GM06990 (cell line): ENCODE results near the gene TTC28.
"Not testable (repeated sequence)": the region's sequence is repeated elsewhere in the genome, so short reads cannot be mapped to it uniquely, and the experiment has no call there.

Source experiments
- DNase-seq: peaks from one replicate; pipeline ENCODE4 v3.0.0-alpha.2; 2011; ENCODE audit not compliant: insufficient read length; ENCODE audit errors: extremely low read depth
- H3K27me3 ChIP-seq: replicated peaks from 2 replicates; pipeline ENCODE4 v1.6.0; 2011; ENCODE audit warnings: low read length; ENCODE audit not compliant: control insufficient read depth, insufficient read depth
- H3K36me3 ChIP-seq: 2 replicates; pipeline ENCODE4 v1.5.1; 2011; ENCODE audit warnings: low read length; ENCODE audit not compliant: control insufficient read depth, insufficient read depth
- H3K4me3 ChIP-seq: replicated peaks from 2 replicates; pipeline ENCODE4 v1.5.1; 2011; ENCODE audit warnings: low read depth, mild to moderate bottlenecking, control low read depth, low read length
- CTCF ChIP-seq: IDR thresholded peaks from 2 replicates; pipeline ENCODE4 v1.5.1; 2011; ENCODE audit warnings: low read length, control low read depth, mild to moderate bottlenecking, inconsistent platforms; ENCODE audit not compliant: insufficient read depth, poor library complexity, severe bottlenecking

TTC28 gene

DNA sequence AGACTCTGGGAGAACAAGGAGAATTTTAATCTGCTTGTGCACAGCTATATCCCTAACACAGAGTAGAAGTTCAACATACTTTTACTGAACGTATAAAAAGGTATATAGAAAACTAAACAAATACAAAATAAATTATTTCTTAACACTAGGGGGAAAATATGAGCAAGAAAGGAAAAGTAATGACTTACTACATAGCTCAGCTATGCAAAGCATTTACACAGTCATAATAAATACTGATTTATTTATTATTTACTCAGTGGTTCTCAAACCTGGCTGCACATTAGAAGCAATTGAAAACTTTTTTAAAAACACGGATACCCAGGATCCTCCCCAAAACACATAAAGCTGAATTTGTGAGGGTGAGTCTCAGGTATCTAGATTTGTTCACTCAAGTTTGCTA lies 182.5 kb downstream of the TTC28 start:
- TF ChIP-seq CTCF: no peak
- H3K27me3 ChIP-seq: no peaks in the 10 kb centered on the region; the same call in 1 of the 2 replicates
- H3K36me3 ChIP-seq: no peaks in the 10 kb centered on the region
- no peak for DNase-seq
- H3K4me3 ChIP-seq: no peak overlapping the region

DNA sequence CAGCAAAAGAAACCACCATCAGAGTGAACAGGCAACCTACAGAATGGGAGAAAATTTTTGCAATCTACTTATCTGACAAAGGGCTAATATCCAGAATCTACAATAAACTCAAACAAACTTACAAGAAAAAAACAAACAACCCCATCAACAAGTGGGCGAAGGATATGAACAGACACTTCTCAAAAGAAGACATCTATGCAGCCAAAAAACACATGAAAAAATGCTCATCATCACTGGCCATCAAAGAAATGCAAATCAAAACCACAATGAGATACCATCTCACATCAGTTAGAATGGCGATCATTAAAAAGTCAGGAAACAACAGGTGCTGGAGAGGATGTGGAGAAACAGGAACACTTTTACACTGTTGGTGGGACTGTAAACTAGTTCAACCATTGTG lies 188.4 kb downstream of the TTC28 start:
- H3K4me3 ChIP-seq, DNase-seq, H3K27me3 ChIP-seq, H3K36me3 ChIP-seq: not testable (repeated sequence)

GRCh38 chr22:28488825-28489224 lies 190.8 kb downstream of the TTC28 start:
- Histone ChIP-seq H3K4me3 (no peak overlapping the region), H3K36me3 (no peaks in the 10 kb centered on the region), H3K27me3 (no peaks in the 10 kb centered on the region)
- no peak for TF ChIP-seq CTCF
- DNase-seq: no peak

GRCh38 chr22:28484662-28485061 lies 195.0 kb downstream of the TTC28 start:
- H3K27me3 ChIP-seq: no peaks in the 10 kb centered on the region
- no peaks in the 10 kb centered on the region for H3K36me3 ChIP-seq

GRCh38 chr22:28481725-28482124 lies 197.9 kb downstream of the TTC28 start:
- no peak for DNase-seq
- Histone ChIP-seq H3K4me3 (no peak overlapping the region), H3K36me3 (no peaks in the 10 kb centered on the region), H3K27me3 (no peaks in the 10 kb centered on the region)
- no peak for TF ChIP-seq CTCF

More at GRCh38 chr22:28484662-28485061, 195.0 kb downstream of the TTC28 start:
- H3K4me3 ChIP-seq: no peak overlapping the region
- no peak for TF ChIP-seq CTCF
- no peak for DNase-seq

GRCh38 chr22:28480000-28480715 lies 199.5 kb downstream of the TTC28 start:
- Histone ChIP-seq H3K27me3 (no peaks in the 10 kb centered on the region), H3K36me3 (no peaks in the 10 kb centered on the region), H3K4me3 (no peak overlapping the region)
- no peak for TF ChIP-seq CTCF
- no peak for DNase-seq
